CD4-positive, CD25-positive, alpha-beta regulatory T cell (primary cell): ENCODE results near the gene HCFC1. TPM values are rescaled to one million over a fixed set of nuclear protein-coding genes. Genes with fewer than 3 reads are reported as not detected.
A peak's percentile ranks its signal among the peaks of the same experiment; 100 is the strongest.
"Not testable (repeated sequence)": the region's sequence is repeated elsewhere in the genome, so short reads cannot be mapped to it uniquely, and the experiment has no call there.

Experiments
- ATAC-seq, 2 donors: fragments of 150-1000 bp; cut with Tn5 transposase; one replicate each; pipeline ENCODE4 v1.10.0; 2021; ENCODE audit warnings: low read depth in 2 of 2, moderate number of reproducible peaks in 2 of 2, moderate library complexity in 1 of 2
- DNase-seq, 3 donors: peaks; one replicate each; pipeline versions ENCODE4 v3.0.0 to v3.0.0-alpha.2; 2012 to 2022; ENCODE audit warnings: mixed read lengths in 1 of 3
- H3K27ac ChIP-seq: one replicate; pipeline ENCODE4 v1.7.0; 2013; ENCODE audit warnings: mild to moderate bottlenecking, low read length; ENCODE audit not compliant: insufficient read depth, poor library complexity, severe bottlenecking
- H3K27me3 ChIP-seq: one replicate; pipeline ENCODE4 v1.7.0; 2013; ENCODE audit warnings: low read length; ENCODE audit not compliant: control insufficient read depth, insufficient read depth
- H3K36me3 ChIP-seq: one replicate; pipeline ENCODE4 v1.7.0; 2013; ENCODE audit warnings: mild to moderate bottlenecking, low read length, moderate library complexity; ENCODE audit not compliant: control insufficient read depth, insufficient read depth
- H3K4me1 ChIP-seq: 2 replicates; pipeline ENCODE4 v1.7.0; 2013; ENCODE audit warnings: mild to moderate bottlenecking, low read length; ENCODE audit not compliant: insufficient read depth, control insufficient read depth, poor library complexity, severe bottlenecking
- H3K4me3 ChIP-seq: one replicate; pipeline ENCODE4 v1.7.0; 2013; ENCODE audit warnings: low read depth, mild to moderate bottlenecking, low read length, moderate library complexity
- H3K9me3 ChIP-seq, 2 experiments: 1 replicate in 1 of 2; 2 replicates in 1 of 2; pipeline ENCODE4 v1.7.0; 2013; ENCODE audit warnings: low read length in 2 of 2, mild to moderate bottlenecking in 1 of 2, moderate library complexity in 1 of 2; ENCODE audit not compliant: control insufficient read depth in 2 of 2
- H3K27ac Mint-ChIP-seq, 3 donors: one replicate each; pipeline ENCODE4 v1.8.0; 2020 to 2022; ENCODE audit warnings: mild to moderate bottlenecking in 3 of 3, mixed read lengths in 3 of 3, moderate library complexity in 2 of 3
- H3K27me3 Mint-ChIP-seq: one replicate; pipeline ENCODE4 v1.8.0; 2022; ENCODE audit warnings: mild to moderate bottlenecking, mixed read lengths
- H3K36me3 Mint-ChIP-seq: one replicate; pipeline ENCODE4 v1.8.0; 2020; ENCODE audit warnings: mixed read lengths
- H3K4me1 Mint-ChIP-seq, 4 donors: one replicate each; pipeline ENCODE4 v1.8.0; 2020 to 2022; ENCODE audit warnings: mixed read lengths in 4 of 4, mild to moderate bottlenecking in 1 of 4
- H3K4me3 Mint-ChIP-seq, 4 donors: one replicate each; pipeline ENCODE4 v1.8.0; 2020 to 2022; ENCODE audit warnings: mild to moderate bottlenecking in 4 of 4, mixed read lengths in 4 of 4, moderate library complexity in 3 of 4
- H3K9me3 Mint-ChIP-seq, 7 donors: one replicate each; pipeline ENCODE4 v1.8.0; 2020 to 2022; ENCODE audit warnings: mixed read lengths in 7 of 7, mild to moderate bottlenecking in 3 of 7, moderate library complexity in 2 of 7
- polyA plus RNA-seq, 4 donors: library from polyadenylated mRNA; unstranded; fragments of 300-500 nt; fragmentation: Illumina TruSeq; gene quantifications; one replicate each; pipeline ENCODE4 v1.2.3, GENCODE V29; 2021
- total RNA-seq: library from RNA; stranded (reverse); gene quantifications from one replicate; pipeline ENCODE4 v1.2.3, GENCODE V29; 2022

Gene HCFC1
- total and polyA plus RNA-seq, 5 donors from 2014 or later, result 3.0 to 71.6 (median 3.8) TPM

GRCh38 chrX:154000051-154000450 is 28.4 kb upstream of the HCFC1 start:
- Histone ChIP-seq H3K27ac (no peak overlapping the region), H3K4me1 (peaks cover 10% of the 10 kb centered on the region)

GRCh38 chrX:153999359-154000037 is 27.9 kb upstream of the HCFC1 start:
- H3K4me3 ChIP-seq, result no peak overlapping the region
- Mint-ChIP-seq H3K9me3 (no peaks in the 10 kb centered on the region), H3K27me3 (no peaks in the 10 kb centered on the region), H3K27ac (no peak overlapping the region), H3K4me3 (no peak overlapping the region), H3K4me1 (peaks cover 0 to 13% (median 8%) of the 10 kb centered on the region in 4 donors), H3K36me3 (no peaks in the 10 kb centered on the region)
- H3K27ac ChIP-seq, result no peak overlapping the region
- peaks cover 10% of the 10 kb centered on the region for H3K4me1 ChIP-seq
- no peaks in the 10 kb centered on the region for H3K27me3 ChIP-seq
- DNase-seq, result no peak
- no peaks in the 10 kb centered on the region for H3K9me3 ChIP-seq
- no peak for ATAC-seq
- H3K36me3 ChIP-seq, result no peaks in the 10 kb centered on the region

More at GRCh38 chrX:154000051-154000450, 28.4 kb upstream of the HCFC1 start:
- Mint-ChIP-seq H3K4me1 (peaks cover 0 to 13% (median 9%) of the 10 kb centered on the region in 4 donors), H3K27me3 (no peaks in the 10 kb centered on the region), H3K36me3 (no peaks in the 10 kb centered on the region), H3K4me3 (no peak overlapping the region), H3K9me3 (no peaks in the 10 kb centered on the region), H3K27ac (no peak overlapping the region)
- DNase-seq (no peak), ATAC-seq (no peak)
- H3K27me3 ChIP-seq, result no peaks in the 10 kb centered on the region
- H3K36me3 ChIP-seq, result no peaks in the 10 kb centered on the region
- no peaks in the 10 kb centered on the region for H3K9me3 ChIP-seq
- no peak overlapping the region for H3K4me3 ChIP-seq

- DNase-seq (no peak), ATAC-seq (no peak)
- Histone ChIP-seq H3K27ac (no peak overlapping the region), H3K36me3 (no peaks in the 10 kb centered on the region), H3K4me1 (no peaks in the 10 kb centered on the region), H3K9me3 (no peaks in the 10 kb centered on the region), H3K4me3 (no peak overlapping the region), H3K27me3 (no peaks in the 10 kb centered on the region)
- H3K4me3 Mint-ChIP-seq, result no peak overlapping the region
- H3K4me1 Mint-ChIP-seq, result peaks cover 0 to 2% (median 0%) of the 10 kb centered on the region in 4 donors
- no peaks in the 10 kb centered on the region for H3K27me3 Mint-ChIP-seq
- H3K36me3 Mint-ChIP-seq, result no peaks in the 10 kb centered on the region
- no peaks in the 10 kb centered on the region for H3K9me3 Mint-ChIP-seq
- H3K27ac Mint-ChIP-seq, result no peak overlapping the region
Observed at GRCh38 chrX:153995504-153995903, 23.9 kb upstream of the HCFC1 start.

- H3K27me3 ChIP-seq, H3K4me1 Mint-ChIP-seq, DNase-seq, H3K36me3 Mint-ChIP-seq, ATAC-seq, H3K36me3 ChIP-seq, H3K4me3 ChIP-seq, H3K4me3 Mint-ChIP-seq, H3K27ac ChIP-seq, H3K27ac Mint-ChIP-seq, H3K9me3 Mint-ChIP-seq, H3K4me1 ChIP-seq, H3K9me3 ChIP-seq, H3K27me3 Mint-ChIP-seq: not testable (repeated sequence)
Observed at GRCh38 chrX:153994398-153994797, 22.8 kb upstream of the HCFC1 start.

GRCh38 chrX:153993978-153994377 is 22.4 kb upstream of the HCFC1 start:
- Mint-ChIP-seq H3K4me3 (no peak overlapping the region), H3K27me3 (no peaks in the 10 kb centered on the region), H3K9me3 (no peaks in the 10 kb centered on the region), H3K36me3 (no peaks in the 10 kb centered on the region), H3K4me1 (peaks cover 0 to 11% (median 0%) of the 10 kb centered on the region in 4 donors), H3K27ac (no peak overlapping the region)
- no peaks in the 10 kb centered on the region for H3K9me3 ChIP-seq
- H3K36me3 ChIP-seq, result no peaks in the 10 kb centered on the region
- H3K27ac ChIP-seq, result no peak overlapping the region
- no peak for ATAC-seq
- DNase-seq, result no peak
- no peaks in the 10 kb centered on the region for H3K4me1 ChIP-seq
- no peak overlapping the region for H3K4me3 ChIP-seq
- H3K27me3 ChIP-seq, result no peaks in the 10 kb centered on the region

- H3K9me3 ChIP-seq, result no peaks in the 10 kb centered on the region
- Mint-ChIP-seq H3K27ac (no peak overlapping the region), H3K36me3 (no peaks in the 10 kb centered on the region), H3K27me3 (no peaks in the 10 kb centered on the region), H3K4me1 (peaks cover 0 to 11% (median 0%) of the 10 kb centered on the region in 4 donors), H3K9me3 (no peaks in the 10 kb centered on the region), H3K4me3 (no peak overlapping the region)
- H3K27me3 ChIP-seq, result no peaks in the 10 kb centered on the region
- no peak overlapping the region for H3K4me3 ChIP-seq
- H3K27ac ChIP-seq, result no peak overlapping the region
- ATAC-seq, result no peak
- H3K36me3 ChIP-seq, result no peaks in the 10 kb centered on the region
- no peaks in the 10 kb centered on the region for H3K4me1 ChIP-seq
- DNase-seq, result no peak
Observed at GRCh38 chrX:153993079-153993478, 21.5 kb upstream of the HCFC1 start.

- Mint-ChIP-seq H3K4me1 (peaks cover 0 to 13% (median 0%) of the 10 kb centered on the region in 4 donors), H3K27ac (no peak overlapping the region), H3K27me3 (no peaks in the 10 kb centered on the region), H3K36me3 (no peaks in the 10 kb centered on the region), H3K4me3 (no peak overlapping the region), H3K9me3 (no peaks in the 10 kb centered on the region)
- DNase-seq (no peak), ATAC-seq (no peak)
- no peaks in the 10 kb centered on the region for H3K4me1 ChIP-seq
- H3K4me3 ChIP-seq, result no peak overlapping the region
- H3K27me3 ChIP-seq, result no peaks in the 10 kb centered on the region
- no peaks in the 10 kb centered on the region for H3K9me3 ChIP-seq
- H3K27ac ChIP-seq, result no peak overlapping the region
- H3K36me3 ChIP-seq, result no peaks in the 10 kb centered on the region
Observed at GRCh38 chrX:153992180-153992579, 20.6 kb upstream of the HCFC1 start.

- Mint-ChIP-seq H3K4me1 (peaks cover 0 to 16% (median 0%) of the 10 kb centered on the region in 4 donors), H3K27me3 (no peaks in the 10 kb centered on the region), H3K4me3 (peak overlapping the region in 2 of 4 donors; percentile 28 to 58), H3K27ac (peak overlapping the region; percentile 55 to 91 (median 80)), H3K9me3 (no peaks in the 10 kb centered on the region), H3K36me3 (no peaks in the 10 kb centered on the region)
- ATAC-seq, result no peak
- Histone ChIP-seq H3K27me3 (no peaks in the 10 kb centered on the region), H3K4me3 (no peak overlapping the region), H3K27ac (no peak overlapping the region), H3K9me3 (no peaks in the 10 kb centered on the region), H3K36me3 (no peaks in the 10 kb centered on the region), H3K4me1 (no peaks in the 10 kb centered on the region)
- no peak for DNase-seq
Observed at GRCh38 chrX:153991013-153991580, 19.5 kb upstream of the HCFC1 start.
